ENCODE results near the gene CLEC4A.
"Not testable (repeated sequence)": the region's sequence is repeated elsewhere in the genome, so short reads cannot be mapped to it uniquely, and the experiment has no call there.

CLEC4A gene

DNA sequence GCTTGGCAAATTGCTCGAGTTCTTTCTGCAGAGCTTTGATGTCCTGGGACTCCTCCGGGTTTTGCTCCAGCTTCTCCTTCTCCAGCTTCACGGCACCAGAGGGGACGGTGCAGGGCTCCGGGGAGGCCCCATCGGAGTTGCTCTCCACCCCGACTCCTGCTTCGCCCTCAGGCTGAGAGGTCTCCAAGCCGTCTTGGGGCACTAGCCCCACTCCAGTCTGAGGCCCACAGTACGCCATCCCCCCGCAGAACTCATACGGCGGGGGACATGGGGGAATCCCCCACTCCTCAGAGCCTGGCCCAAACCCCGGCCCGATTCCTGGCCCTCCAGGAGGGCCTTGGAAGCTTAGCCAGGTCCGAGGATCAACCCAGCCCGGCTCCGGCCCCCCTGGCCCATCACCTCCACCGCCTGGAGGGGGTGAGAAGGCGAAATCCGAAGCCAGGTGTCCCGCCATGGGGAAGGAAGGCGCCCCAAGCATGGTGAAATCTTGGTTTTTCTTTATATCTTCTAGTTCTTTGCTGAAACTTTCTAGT lies 11.0 kb downstream of the CLEC4A start:
- DNase-seq (ENCODE audit: low read depth) = not testable (repeated sequence)

DNA sequence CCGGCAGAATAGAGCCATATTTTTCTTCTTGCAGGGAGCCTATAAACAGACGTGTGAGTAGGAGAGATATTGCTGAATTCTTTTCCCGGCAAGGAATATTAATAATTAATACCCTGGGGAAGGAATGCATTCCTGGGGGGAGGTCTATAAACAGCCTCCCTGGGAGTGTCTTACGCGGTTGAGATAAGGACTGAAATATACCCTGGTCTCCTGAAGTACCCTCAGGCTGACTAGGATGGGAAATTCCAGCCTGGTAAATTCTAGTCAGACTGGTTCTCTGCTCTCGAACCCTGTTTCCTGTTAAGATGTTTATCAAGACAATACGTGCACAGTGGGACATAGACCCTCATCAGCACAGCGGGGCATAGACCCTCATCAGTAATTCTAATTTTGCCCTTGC lies 18.2 kb downstream of the CLEC4A start:
- DNase-seq (ENCODE audit: low read depth) = not testable (repeated sequence)

DNA sequence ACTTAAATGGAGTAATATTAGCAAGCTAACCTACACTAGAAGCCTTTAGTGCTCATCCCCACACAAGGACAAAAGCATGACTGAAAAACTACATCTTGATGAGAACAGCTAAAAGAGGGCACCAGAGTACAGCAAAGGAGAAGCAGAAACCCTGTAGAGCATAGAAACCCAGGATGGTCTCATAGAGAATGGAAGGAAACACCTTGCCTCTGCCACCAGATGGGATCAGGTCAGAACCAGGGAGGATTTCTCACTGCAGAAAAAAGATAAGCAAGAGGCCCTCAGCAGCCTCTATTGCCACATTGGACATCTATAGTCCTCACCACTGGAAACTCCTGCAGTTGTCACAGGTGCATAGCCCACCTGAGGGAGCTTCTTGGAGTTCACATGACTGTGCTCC lies 19.8 kb downstream of the CLEC4A start:
- no peak for DNase-seq (ENCODE audit: low read depth)

DNA sequence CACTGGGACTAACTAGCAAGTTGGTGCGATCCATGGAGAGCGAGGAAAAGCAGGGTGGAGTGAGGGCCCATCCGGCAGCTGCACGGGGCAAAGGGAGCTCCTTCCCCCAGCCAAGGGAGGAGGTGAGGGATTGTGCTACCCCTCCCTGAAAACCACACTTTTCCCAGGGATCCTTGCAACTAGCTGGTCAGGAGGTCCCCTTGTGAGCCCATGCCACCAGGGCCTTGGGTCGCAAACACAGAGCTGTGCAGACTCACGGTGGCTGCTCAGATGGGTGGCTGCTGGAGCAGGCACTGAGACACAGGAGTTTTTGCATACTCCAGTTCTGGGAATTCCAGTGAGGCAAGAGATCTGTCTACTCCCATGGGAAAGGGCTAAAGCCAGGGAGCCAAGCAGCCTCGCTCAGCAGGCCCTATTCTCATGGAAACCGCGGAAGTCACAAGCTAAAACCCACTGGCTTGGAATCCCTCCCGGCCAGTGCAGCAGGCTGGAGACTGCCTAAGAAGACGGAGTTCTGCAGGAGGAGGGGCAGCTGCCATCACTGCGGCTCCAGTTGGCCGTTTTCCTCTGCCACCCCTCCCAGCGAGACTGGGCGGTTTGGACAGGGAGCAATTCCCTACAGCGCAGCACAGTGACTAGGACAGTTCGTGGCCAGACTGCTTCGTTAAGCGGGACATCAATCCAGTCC lies 22.5 kb downstream of the CLEC4A start:
- DNase-seq (ENCODE audit: low read depth) = no peak

DNA sequence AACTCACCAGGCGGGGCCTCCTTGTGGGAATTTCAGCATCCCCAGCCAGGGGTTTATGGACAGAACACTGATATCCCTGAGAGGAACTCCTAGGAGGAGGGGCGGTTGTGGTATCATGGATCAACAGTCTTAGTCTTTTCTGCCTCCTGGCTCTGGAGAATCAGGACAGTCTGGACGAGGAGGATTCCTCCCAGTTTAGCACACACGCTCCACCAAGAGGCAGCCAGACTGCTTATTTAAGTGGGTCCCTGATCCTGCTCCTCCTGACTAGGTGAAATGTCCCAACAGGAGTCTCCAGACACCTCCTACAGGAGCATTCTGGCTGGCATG lies 23.0 kb downstream of the CLEC4A start:
- no peak for DNase-seq (ENCODE audit: low read depth)

DNA sequence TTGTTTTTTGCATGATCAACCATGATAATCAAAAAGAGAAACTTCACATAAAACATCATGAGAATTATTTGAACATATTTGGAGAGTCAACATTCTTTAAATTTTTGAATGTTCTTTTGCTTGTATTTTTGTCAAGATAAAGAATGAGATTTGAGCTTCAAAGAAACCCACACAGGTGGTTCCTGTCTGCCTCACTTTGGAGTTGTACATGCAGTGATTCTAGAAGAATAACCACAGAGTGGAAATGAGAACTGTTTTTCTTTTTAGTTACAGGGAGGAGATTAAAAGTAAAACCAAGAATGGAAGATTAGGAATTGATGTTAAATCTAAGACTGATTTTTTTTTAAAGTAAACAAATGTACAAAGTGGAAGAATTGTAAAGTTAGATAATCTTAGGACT lies 31.1 kb downstream of the CLEC4A start:
- DNase-seq (ENCODE audit: low read depth) = no peak

DNA sequence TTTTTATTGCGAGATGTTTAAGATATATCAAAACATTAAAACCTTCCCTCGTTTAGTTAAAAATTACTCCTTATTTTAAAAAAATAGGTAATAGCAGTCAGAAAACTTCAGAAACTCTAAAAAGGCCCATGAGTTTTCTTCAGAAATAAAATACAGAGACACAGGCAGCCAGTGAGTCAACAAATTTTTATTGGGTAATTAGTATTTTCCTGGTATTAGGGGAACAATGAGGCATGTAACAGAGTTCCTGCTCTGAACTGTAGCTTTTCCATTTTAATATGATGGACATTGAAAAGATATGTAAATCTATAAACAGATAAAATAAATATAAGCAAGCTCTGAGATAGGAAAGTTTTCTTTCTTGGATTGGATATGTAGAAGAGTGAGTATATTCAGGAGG lies 33.0 kb downstream of the CLEC4A start:
- DNase-seq (ENCODE audit: low read depth) = no peak

DNA sequence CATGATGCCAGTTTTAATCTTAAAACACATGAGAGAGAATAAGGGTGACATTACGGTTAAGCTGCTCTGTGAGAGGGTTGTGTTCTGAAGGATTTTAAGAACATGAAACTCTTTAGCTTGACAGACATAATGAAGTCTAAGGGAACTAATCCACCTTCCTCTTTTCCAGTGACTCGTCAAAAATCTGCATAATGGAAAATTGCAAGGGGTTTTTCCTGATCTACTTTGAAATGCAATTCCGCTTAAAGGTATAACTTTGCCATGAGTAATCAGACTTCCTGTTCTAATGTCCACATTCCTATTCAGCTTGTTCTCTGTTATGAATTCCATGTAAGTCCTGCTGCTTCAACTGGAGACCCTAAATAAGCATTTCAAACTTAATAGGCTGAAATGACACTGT lies 33.4 kb downstream of the CLEC4A start, which contains the start of gene ZNF705A:
TSS of gene ZNF705A (plus strand) at position 171 of the 400 bp plus-strand sequence. CDS start 15,611 bp downstream, outside the sequence.
- DNase-seq (ENCODE audit: low read depth) = no peak

DNA sequence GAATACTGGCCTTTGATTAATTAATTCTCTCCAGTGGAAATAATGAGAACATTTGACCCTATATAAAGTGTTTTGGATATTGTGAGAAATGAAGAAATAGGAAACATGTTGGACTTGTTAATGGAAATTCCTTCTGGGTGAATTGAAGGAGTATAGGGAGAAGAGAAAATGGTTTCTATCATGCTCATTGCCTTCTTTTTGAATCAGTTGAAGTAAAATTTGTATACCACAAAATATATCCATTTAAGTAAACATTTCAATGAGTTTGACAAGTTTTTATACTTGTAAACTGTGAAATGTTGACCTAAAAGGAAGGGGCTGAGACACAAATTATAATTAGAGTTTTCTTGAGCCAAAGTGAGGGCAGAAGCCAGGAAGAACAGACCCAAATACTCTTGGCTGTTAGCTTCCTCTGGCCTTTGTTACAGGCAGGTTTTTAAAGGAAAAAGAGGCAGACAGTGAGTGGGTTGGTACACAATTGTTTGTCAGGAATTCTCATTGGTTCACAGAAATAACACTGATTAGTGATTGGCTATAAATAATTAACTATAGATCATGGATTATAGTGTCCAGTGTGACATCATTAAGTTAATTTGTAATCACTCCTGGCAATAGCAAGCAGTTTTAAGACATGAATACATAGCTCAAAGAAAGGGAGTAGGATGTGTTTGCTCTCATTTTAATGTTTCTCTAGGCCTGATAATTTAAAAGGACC lies 34.2 kb downstream of the CLEC4A start:
- no peak for DNase-seq (ENCODE audit: low read depth)

DNA sequence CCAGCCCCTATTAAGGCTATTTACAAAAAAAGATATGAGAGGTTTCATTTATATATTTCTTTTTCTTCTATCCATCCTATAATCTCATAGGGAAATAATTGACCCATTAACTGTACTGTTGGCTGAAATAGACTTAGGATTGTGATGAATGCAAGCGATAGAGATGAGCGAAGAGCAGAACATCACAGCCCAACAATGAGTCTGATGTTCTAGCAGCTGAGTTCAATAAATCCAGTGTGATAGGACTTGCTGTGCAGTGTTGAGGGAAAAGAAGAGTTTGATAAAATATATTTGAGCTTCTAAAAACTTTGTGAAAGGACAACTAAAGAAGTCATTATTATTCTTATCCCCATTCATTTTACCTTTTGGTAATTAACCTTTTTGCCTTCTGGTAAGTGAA lies 49.5 kb downstream of the CLEC4A start:
- DNase-seq (ENCODE audit: low read depth) = not testable (repeated sequence)

DNA sequence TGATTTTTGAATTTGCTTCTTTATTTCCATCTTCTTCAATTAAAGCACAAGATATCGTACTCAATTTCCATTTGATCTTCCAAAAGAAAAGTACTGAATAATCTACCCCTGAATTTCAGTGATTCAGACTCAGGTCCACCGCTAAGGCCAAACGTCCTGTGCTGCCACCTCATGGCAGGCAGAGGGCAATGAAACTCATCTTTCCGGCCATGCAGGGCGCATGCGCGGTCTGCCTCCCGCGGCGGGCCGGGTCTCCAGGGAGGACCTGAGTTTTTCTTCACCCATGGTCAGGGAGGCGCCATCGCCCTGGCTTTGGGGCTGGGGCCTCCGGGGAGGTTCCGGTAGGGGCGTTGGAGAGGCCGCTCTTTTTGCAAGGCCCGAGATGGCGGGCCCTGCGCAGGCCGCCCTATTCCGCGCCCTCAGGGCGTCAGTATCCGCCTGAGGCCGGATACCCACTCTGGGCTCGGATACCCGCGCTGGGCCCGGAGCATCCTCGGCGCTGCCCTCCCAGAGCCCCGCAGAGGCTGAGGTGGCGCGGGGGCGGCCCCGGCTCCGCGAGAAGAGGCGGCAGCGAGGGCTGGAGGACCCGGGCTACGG lies 56.7 kb downstream of the CLEC4A start:
- DNase-seq (ENCODE audit: low read depth) = peak; percentile 53

DNA sequence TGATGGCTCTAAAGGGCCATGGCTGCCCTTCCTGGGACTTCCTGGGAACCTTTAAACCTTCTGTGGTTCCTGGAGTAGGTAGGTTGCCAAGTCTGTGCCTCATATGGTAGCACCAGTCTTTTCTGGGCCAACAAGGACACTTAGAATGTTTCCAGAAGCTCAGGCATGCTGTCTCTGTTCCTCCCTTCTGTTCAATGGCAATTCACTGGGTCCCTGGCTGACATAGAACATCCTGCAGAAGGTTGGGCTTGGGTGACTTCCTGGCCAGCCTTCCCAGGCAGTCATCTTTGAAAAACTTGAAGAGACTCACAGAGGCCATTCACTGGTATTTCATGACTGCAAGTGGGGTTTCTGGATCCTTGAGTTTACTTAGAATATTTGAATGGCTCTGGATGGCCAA lies 57.9 kb downstream of the CLEC4A start:
- not testable (repeated sequence) for DNase-seq (ENCODE audit: low read depth)

DNA sequence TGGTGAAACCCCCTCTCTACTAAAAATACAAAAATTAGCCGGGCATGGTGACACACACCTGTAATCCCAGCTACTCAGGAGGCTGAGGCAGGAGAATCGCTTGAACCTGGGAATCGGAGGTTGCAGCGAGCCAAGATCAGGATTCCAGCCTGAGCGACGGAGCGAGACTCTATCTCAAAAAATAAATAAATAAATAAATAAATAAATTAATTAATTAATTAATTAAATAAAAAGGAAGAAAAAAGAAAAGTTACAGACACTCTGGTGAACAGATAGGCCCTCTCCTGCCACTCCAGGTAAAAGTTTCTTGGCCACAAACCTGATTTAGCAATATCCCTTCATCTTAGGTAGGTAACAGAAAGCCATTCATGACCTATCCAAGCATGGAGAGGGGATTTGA lies 59.5 kb downstream of the CLEC4A start:
- DNase-seq (ENCODE audit: low read depth) = not testable (repeated sequence)

DNA sequence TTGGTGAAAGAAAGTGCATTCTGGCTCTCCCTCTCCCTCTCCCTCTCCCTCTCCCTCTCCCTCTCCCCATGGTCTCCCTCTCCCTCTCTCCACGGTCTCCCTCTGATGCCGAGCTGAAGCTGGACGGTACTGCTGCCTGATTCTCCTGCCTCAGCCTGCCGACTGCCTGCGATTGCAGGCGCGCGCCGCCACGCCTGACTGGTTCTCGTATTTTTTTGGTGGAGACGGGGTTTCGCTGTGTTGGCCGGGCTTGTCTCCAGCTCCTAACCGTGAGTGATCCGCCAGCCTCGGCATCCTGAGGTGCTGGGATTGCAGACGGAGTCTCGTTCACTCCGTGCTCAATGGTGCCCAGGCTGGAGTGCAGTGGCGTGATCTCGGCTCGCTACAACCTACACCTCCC lies 59.9 kb downstream of the CLEC4A start:
- DNase-seq (ENCODE audit: low read depth) = not testable (repeated sequence)

DNA sequence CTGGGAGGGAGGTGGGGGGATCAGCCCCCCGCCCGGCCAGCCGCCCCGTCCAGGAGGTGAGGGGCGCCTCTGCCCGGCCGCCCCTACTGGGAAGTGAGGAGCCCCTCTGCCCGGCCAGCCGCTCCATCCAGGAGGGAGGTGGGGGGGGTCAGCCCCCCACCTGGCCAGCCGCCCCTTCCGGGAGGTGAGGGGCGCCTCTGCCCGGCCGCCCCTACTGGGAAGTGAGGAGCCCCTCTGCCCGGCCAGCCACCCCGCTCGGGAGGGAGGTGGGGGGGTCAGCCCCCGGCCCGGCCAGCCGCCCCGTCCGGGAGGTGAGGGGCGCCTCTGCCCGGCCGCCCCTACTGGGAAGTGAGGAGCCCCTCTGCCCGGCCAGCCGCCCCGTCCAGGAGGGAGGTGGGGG lies 60.8 kb downstream of the CLEC4A start:
- DNase-seq (ENCODE audit: low read depth) = not testable (repeated sequence)

DNA sequence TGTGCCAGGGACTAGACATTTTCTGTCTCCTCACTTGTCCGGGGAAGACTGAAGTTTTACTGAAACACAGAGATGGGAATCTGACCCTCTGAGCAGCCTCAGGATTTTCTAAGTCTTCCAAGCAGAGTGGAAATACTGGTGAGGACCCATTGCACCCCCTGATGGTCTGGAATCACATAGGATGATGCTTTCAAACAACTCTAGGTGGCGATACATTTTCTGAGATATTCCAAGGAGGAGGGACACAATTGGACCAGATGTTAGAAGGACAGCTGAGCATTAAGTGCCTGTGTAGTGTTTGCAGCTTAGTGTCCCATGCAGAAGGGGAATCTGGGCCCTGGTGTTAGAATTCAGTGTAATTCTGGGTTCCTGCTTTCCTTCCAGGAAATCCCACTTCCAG lies 64.7 kb downstream of the CLEC4A start:
- not testable (repeated sequence) for DNase-seq (ENCODE audit: low read depth)
